GM12878 (cell line): ENCODE results near the gene PKLR. TPM values are rescaled to one million over a fixed set of nuclear protein-coding genes. Genes with fewer than 3 reads are reported as not detected.

Experiments
- ATAC-seq: fragments of 200-7000 bp; cut with Tn5 transposase; 3 replicates; pipeline ENCODE4 v1.9.1; 2020; ENCODE audit warnings: mild to moderate bottlenecking, moderate library complexity
- BruUV-seq: library from RNA; stranded (reverse); fragments of 400-500 nt; replicated peaks from 2 replicates; lab custom pipeline; 2021; lab: Mats Ljungman, UMichigan
- CTCF ChIA-PET: fragments of 300-600 bp; sonication (Branson Sonifier 250); formaldehyde crosslinking; extraction: SDS; loops from one replicate; lab custom pipeline; 2021; ENCODE audit warnings: inconsistent platforms; lab: Yijun Ruan, JAX
- POLR2A ChIA-PET: fragments of 350-600 bp; formaldehyde crosslinking; extraction: SDS; loops from one replicate; lab custom pipeline; 2021; ENCODE audit warnings: inconsistent platforms; lab: Charles Lee
- RAD21 ChIA-PET: fragments of 300-600 bp; sonication (Branson Sonifier 250); formaldehyde crosslinking; loops from one replicate; lab custom pipeline; 2023; ENCODE audit warnings: antibody characterized with exemption; ENCODE audit not compliant: unreplicated experiment; lab: Charles Lee
- SMC1A ChIA-PET: fragments of 300-600 bp; sonication (Branson Sonifier 250); formaldehyde crosslinking; loops from one replicate; lab custom pipeline; 2023; ENCODE audit not compliant: unreplicated experiment, uncharacterized antibody; lab: Charles Lee
- DNase-seq: peaks from one replicate; pipeline ENCODE4 v3.0.0-alpha.2; 2011; ENCODE audit warnings: low read depth, low spot score
- FAIRE-seq: peaks from 3 replicates; lab custom pipeline; 2011; peaks lifted over from hg19 to GRCh38; lab: Jason Lieb, UNC
- H2AFZ ChIP-seq: 2 replicates; pipeline ENCODE4 v1.6.0; 2011; ENCODE audit warnings: low read depth, low read length, control low read depth; ENCODE audit not compliant: control insufficient read depth
- H3K27ac ChIP-seq: 2 replicates; pipeline ENCODE4 v1.5.1; 2011; ENCODE audit warnings: control low read depth; ENCODE audit not compliant: control insufficient read depth, insufficient read depth
- H3K27me3 ChIP-seq, 2 experiments: replicated peaks in 1 of 2; 2 replicates each; pipeline versions ENCODE4 v1.6.0 to v1.6.1; 2011; ENCODE audit warnings: low read length in 1 of 2; ENCODE audit not compliant: control insufficient read depth in 2 of 2, insufficient read depth in 2 of 2
- H3K36me3 ChIP-seq, 2 experiments: 2 replicates each; pipeline ENCODE4 v1.5.1; 2011; ENCODE audit warnings: low read length in 1 of 2; ENCODE audit not compliant: control insufficient read depth in 2 of 2, insufficient read depth in 2 of 2
- H3K4me1 ChIP-seq: 2 replicates; pipeline ENCODE4 v1.6.1; 2011; ENCODE audit warnings: mild to moderate bottlenecking, low read length, moderate library complexity, mixed read lengths; ENCODE audit not compliant: control insufficient read depth, insufficient read depth
- H3K4me2 ChIP-seq: 2 replicates; pipeline ENCODE4 v1.6.0; 2011; ENCODE audit warnings: control low read depth; ENCODE audit not compliant: control insufficient read depth, insufficient read depth
- H3K4me3 ChIP-seq: fragments of 200-600 bp; sonication (generic); 2 replicates; pipeline ENCODE4 v1.5.1; 2016
- H3K79me2 ChIP-seq: 2 replicates; pipeline ENCODE4 v1.6.0; 2011; ENCODE audit warnings: low read length; ENCODE audit not compliant: control insufficient read depth, insufficient read depth
- H3K9ac ChIP-seq: 2 replicates; pipeline ENCODE4 v1.8.0; 2011; ENCODE audit warnings: low read length, control low read depth, mixed read lengths; ENCODE audit not compliant: control insufficient read depth, insufficient read depth
- H3K9me3 ChIP-seq: replicated peaks from 3 replicates; pipeline ENCODE4 v1.5.1; 2011; ENCODE audit warnings: mild to moderate bottlenecking, low read length; ENCODE audit not compliant: control insufficient read depth, insufficient read depth
- H4K20me1 ChIP-seq: 2 replicates; pipeline ENCODE4 v1.6.0; 2011; ENCODE audit not compliant: control insufficient read depth, insufficient read depth
- BRCA1 ChIP-seq: IDR thresholded peaks from 2 replicates; pipeline ENCODE4 v1.6.1; 2011; ENCODE audit warnings: low read depth, low read length, improper control_type of control experiment
- WGBS: methylation state at CpG from one replicate; pipeline ENCODE4 v1.1.6; 2016; ENCODE audit warnings: low lambda C conversion rate; ENCODE audit not compliant: insufficient replicate concordance, insufficient coverage; ENCODE audit errors: missing lambda C conversion rate; 5-methylcytosine and 5-hydroxymethylcytosine counted together
- in situ Hi-C: fragments of 300-500 bp; cut with MboI; formaldehyde crosslinking; loops from 9 replicates; pipeline ENCODE4 v1.14.3; 2018; ENCODE audit warnings: mixed read lengths
- intact Hi-C: fragments of 100-400 bp; cut with micrococcal nuclease; formaldehyde crosslinking; loops from one replicate; pipeline ENCODE4 v1.14.2; 2022; ENCODE audit not compliant: unreplicated experiment
- polyA plus RNA-seq, 11 experiments: library from polyadenylated mRNA; depleted of rRNA in 4 of 11; unstranded in 6 of 11; stranded (reverse) in 5 of 11; fragments of >200 nt; fragmentation: Nextera tagmentation in 4 of 11; fragmentation: Illumina TruSeq in 1 of 11; extraction: Ambion mirVana in 4 of 11; extraction: Trizol in 1 of 11; gene quantifications; 1 replicate in 1 of 11; 2 replicates in 10 of 11; pipeline versions ENCODE4 v1.2.1 to v1.2.3, GENCODE V29; 2011 to 2016; ENCODE audit warnings: inconsistent platforms in 2 of 11, missing spikeins in 2 of 11, low read depth in 1 of 11
- total RNA-seq, 4 experiments: library from RNA; depleted of rRNA in 3 of 4; stranded (reverse); fragments of >200 nt in 3 of 4; fragmentation: Illumina TruSeq in 1 of 4; extraction: Trizol in 1 of 4; gene quantifications; 2 replicates each; pipeline versions ENCODE4 v1.2.1 to v1.2.3, GENCODE V29; 2013 to 2021
- TF ChIP-seq, protein P1 (sequence below), 3 experiments: IDR thresholded peaks in 2 of 3; conservative IDR thresholded peaks in 1 of 3; 2 replicates each; pipeline ENCODE4 v1.5.1; 2011; ENCODE audit warnings: low read depth in 3 of 3, low read length in 3 of 3, mild to moderate bottlenecking in 3 of 3, control low read depth in 2 of 3, moderate library complexity in 2 of 3, inconsistent platforms in 1 of 3, mixed read lengths in 1 of 3; ENCODE audit not compliant: control insufficient read depth in 2 of 3, insufficient read depth in 1 of 3; ENCODE audit errors: extremely low read depth in 1 of 3
- TF ChIP-seq, protein P2 (sequence below): fragments of 450-650 bp; conservative IDR thresholded peaks from 2 replicates; pipeline ENCODE4 v1.6.1; 2017; ENCODE audit warnings: mild to moderate bottlenecking, moderate library complexity

The PKLR gene
- total and polyA plus RNA-seq, 10 of the 15 experiments (the other 5 are each of a cell fraction or from before 2014, with no cell fraction given) = 0.04 to 0.15 (median 0.08) TPM; not detected in 7

DNA sequence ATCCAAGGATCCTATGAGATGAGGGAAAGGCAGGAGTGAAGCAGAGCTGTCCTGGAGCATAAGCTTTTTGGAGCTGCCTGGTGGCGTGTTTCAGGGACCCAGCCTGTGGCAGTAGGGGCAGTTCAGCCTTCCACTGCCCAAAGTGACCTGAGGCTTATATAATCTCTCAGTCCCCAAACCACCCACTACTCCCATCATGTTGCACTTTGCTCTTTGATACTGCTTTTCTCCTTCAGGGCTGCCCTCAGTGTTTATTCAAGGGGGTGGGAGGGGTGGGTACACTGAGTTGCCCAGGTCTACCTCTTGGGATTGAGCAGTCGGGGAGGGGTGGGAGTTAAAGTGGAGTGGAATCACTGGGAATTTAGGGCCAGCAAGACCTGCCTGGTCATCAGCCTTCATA, 14.7 kb downstream of the PKLR start (continued):
- TF ChIP-seq, protein P1, sequence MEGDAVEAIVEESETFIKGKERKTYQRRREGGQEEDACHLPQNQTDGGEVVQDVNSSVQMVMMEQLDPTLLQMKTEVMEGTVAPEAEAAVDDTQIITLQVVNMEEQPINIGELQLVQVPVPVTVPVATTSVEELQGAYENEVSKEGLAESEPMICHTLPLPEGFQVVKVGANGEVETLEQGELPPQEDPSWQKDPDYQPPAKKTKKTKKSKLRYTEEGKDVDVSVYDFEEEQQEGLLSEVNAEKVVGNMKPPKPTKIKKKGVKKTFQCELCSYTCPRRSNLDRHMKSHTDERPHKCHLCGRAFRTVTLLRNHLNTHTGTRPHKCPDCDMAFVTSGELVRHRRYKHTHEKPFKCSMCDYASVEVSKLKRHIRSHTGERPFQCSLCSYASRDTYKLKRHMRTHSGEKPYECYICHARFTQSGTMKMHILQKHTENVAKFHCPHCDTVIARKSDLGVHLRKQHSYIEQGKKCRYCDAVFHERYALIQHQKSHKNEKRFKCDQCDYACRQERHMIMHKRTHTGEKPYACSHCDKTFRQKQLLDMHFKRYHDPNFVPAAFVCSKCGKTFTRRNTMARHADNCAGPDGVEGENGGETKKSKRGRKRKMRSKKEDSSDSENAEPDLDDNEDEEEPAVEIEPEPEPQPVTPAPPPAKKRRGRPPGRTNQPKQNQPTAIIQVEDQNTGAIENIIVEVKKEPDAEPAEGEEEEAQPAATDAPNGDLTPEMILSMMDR (IDR thresholded peaks at IDR 0.05 in 2 of 3, conservative IDR thresholded peaks at IDR 0.05 in 1 of 3; ENCODE audit: control insufficient read depth in 2 of 3, extremely low read depth in 1 of 3, insufficient read depth in 1 of 3, low read depth in 3 of 3, low read length in 3 of 3) = no peak

DNA sequence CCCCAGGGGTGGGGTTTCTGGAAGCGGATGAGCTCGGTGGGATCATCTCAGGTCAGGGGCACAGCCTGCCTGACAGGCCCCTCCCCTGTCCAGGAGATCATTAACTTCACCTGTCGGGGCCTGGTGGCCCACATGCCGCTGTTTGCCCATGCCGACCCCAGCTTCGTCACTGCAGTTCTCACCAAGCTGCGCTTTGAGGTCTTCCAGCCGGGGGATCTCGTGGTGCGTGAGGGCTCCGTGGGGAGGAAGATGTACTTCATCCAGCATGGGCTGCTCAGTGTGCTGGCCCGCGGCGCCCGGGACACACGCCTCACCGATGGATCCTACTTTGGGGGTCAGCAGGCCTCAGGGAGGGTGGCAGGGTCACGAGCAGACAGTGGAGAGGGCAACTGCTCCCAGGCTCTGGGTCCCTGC, 15.6 kb downstream of the PKLR start:
- no peak overlapping the region for H3K9ac ChIP-seq
- SMC1A ChIA-PET = interaction anchor here (0.6 kb wide), 1 partner anchor 490 kb away, joined by 4 read pairs; no protein-coding TSS in a partner anchor
- DNase-seq (no peak), FAIRE-seq (no peak), ATAC-seq (no peak)
- H3K36me3 ChIP-seq = no peaks in the 10 kb centered on the region
- BruUV-seq = no TSS peak
- CTCF ChIA-PET = interaction anchor here (0.5 to 1.3 kb wide), 4 partner anchors 27 to 723 kb away, joined by 3 to 4 read pairs (median 3); no protein-coding TSS in a partner anchor
- no peaks in the 10 kb centered on the region for H3K9me3 ChIP-seq
- H3K27me3 ChIP-seq = no peaks in the 10 kb centered on the region
- WGBS = 89% methylated on average over 18 of the region's 18 CpGs
- no peak overlapping the region for H3K4me3 ChIP-seq
- TF ChIP-seq BRCA1 = no peak
- TF ChIP-seq, protein P2, sequence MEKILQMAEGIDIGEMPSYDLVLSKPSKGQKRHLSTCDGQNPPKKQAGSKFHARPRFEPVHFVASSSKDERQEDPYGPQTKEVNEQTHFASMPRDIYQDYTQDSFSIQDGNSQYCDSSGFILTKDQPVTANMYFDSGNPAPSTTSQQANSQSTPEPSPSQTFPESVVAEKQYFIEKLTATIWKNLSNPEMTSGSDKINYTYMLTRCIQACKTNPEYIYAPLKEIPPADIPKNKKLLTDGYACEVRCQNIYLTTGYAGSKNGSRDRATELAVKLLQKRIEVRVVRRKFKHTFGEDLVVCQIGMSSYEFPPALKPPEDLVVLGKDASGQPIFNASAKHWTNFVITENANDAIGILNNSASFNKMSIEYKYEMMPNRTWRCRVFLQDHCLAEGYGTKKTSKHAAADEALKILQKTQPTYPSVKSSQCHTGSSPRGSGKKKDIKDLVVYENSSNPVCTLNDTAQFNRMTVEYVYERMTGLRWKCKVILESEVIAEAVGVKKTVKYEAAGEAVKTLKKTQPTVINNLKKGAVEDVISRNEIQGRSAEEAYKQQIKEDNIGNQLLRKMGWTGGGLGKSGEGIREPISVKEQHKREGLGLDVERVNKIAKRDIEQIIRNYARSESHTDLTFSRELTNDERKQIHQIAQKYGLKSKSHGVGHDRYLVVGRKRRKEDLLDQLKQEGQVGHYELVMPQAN = no peak
- RAD21 ChIA-PET = interaction anchor here (0.6 kb wide), 1 partner anchor 18 kb away, joined by 3 read pairs; no protein-coding TSS in a partner anchor
- in situ Hi-C loops (no loop called here), intact Hi-C loops (no loop called here)
- no peak overlapping the region for H3K27ac ChIP-seq
- H2AFZ ChIP-seq = no peak overlapping the region
- no peaks in the 10 kb centered on the region for H4K20me1 ChIP-seq
- no peaks in the 10 kb centered on the region for H3K4me1 ChIP-seq
- POLR2A ChIA-PET = interaction anchor here (0.5 kb wide), 2 partner anchors 124 to 546 kb away, joined by 3 to 5 read pairs; no protein-coding TSS in a partner anchor
- H3K4me2 ChIP-seq = no peak overlapping the region
- H3K79me2 ChIP-seq = no peaks in the 10 kb centered on the region
